Measurements from ENCODE around the gene AZIN2.
A peak's percentile ranks its signal among the peaks of the same experiment; 100 is the strongest.
"Not testable (repeated sequence)": the region's sequence is repeated elsewhere in the genome, so short reads cannot be mapped to it uniquely, and the experiment has no call there.

The AZIN2 gene

DNA sequence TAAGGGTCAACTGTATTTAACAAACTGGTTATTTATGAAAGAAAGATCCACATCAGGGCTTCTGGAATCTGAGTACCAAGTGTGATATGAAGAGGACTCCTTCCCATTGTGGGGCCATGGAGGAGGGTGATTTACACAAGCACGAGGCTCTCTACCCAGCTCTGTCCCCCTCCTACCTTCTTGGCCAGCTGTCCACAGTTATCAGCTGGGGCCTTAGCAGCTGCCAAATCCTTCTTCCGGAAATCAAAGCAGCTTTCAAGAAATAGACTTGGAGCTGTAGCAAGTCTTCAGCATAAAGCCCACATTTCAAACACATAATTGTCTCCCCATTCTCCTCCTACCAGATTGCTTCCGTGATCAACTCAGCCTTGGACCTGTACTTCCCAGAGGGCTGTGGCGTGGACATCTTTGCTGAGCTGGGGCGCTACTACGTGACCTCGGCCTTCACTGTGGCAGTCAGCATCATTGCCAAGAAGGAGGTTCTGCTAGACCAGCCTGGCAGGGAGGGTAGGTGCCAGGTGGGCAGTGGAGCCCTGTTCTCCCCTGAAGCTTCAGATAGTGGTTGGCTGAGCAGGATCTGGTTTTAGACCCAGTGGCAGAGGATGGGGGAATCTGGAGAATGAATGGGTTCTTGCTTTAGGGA, 15.5 kb downstream of the AZIN2 start:
- DNase-seq = no peak

GRCh38 chr1:33097137-33097611, 16.2 kb downstream of the AZIN2 start:
- no peak for DNase-seq

DNA sequence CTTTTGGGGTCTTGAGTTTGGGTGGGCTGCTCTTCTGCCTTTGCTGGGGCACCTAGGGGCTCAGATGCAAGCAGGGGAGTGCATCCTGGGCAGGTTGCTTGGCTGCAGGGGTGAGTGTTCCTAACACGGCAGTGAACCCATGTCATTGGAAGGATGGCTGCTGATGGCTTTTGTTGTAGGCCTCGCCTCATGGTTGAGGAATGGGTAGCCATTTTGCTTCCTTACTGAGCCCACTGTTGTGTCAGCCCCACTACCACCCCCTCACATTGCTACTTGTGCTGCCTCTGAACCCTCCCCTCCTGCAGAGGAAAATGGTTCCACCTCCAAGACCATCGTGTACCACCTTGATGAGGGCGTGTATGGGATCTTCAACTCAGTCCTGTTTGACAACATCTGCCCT, 16.8 kb downstream of the AZIN2 start:
- DNase-seq = no peak

DNA sequence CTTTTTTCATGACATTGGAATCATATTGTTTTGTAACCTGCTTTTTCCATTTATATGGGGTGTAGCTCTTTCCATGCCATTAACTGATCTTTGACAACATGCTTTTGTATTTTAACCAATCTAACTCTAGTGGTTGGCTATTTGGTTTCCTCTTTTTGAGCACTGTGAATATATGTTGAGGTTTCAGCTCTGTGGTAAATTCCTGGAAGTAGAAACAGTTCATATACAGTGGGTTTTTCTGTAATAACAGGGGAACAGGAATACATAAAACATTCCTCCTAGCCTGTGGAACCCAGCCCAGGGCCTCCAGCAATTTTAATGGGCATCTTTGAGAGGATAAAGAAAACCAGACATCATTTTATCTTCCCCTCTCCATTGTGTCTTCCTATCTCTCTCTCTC, 17.4 kb downstream of the AZIN2 start:
- no peak for DNase-seq

DNA sequence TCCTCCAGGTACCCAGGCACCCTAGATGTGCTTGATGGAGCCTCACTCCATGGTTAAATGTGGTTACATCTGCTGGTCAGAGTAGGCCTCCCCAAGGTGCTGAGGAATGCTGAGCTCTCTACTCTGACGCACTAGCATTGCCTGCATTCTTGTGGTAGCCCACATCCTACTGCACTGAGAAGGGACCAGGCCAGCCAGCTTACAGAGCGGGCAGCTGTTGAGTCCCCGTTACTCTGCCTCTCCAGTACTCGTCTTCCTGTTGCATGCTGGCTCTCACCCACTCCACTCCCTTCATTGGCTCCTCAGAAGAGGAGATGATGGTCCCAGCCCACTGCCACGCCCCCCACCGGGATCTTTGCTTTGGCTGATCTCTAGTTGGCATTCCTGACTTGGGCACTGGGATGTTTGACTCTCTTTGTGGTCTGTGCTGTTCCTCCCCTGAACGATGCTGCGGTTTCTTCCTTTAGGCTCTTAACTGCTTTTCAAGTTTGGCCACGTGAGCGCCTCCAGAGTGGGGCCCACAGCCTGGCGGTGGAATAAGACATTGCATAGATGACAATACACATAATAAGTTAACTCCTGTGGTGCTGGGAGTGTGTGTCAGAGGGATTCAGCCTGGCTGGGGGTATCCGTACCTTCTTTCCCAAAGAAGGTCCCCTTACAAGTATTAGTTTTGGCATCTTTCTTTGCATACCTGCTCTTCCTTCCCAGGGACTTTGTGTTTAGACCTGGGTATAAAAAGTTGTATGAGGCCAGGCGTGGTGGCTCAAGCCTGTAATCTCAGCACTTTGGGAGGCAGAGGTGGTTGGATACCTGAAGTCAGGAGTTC, 18.6 kb downstream of the AZIN2 start:
- DNase-seq = no peak

DNA sequence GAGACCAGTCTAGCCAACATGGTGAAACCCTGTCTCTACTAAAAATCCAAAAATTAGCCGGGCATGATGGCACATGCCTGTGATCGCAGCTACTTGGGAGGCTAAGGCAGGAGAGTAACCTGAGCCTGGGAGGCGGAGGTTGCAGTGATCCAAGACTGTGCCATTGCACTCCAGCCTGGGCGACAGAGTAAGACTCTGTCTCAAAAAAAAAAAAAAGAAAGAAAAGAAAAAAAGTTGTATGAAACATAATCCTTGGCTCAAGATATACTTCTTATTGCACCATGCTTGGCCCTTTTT, 19.1 kb downstream of the AZIN2 start:
- DNase-seq = not testable (repeated sequence)

- no peak for DNase-seq
These were observed 29.5 kb downstream of the AZIN2 start for GRCh38 chr1:33110477-33110876.

DNA sequence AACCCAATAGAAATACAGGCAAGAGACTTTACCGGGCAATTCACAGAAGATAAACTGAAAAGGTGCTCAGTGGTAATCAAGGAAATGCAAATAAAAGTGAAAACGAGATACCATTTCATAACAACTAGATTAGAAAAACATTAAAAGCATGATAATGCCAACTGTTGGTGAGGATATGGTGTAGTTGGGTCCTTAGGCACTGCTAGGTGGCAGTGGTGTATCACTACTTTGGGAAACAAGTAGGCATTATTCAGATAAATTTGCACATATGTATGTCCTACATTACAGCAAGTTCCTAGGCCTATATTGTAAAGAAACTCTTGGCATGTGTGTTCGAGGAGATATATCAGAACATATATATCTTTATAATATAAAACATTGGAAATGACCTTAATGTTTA, 31.0 kb downstream of the AZIN2 start:
- no peak for DNase-seq

DNA sequence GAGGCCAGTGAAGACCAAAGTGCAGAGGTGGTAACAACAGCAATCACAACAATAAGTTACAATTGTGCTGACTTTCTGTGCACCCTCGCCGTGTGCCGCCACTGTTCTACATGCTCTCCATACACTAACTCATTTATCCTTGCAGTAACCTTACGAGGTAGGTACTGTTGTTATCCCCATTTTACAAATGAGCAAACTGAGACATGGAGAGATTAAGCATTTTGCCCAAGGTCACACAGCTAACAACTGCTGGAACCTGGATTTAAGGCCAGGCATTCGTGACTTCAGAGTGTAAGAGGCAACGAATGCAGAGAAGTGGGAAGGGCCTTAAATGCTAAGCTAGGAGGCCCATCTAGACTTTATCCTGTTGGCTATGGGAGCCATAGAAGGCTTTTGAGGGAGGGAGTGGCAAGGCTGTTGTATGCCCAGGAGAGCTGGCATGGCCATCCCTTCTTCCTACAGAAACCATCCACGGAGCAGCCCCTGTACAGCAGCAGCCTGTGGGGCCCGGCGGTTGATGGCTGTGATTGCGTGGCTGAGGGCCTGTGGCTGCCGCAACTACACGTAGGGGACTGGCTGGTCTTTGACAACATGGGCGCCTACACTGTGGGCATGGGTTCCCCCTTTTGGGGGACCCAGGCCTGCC, 36.6 kb downstream of the AZIN2 start:
- DNase-seq = no peak

GRCh38 chr1:33118274-33118673, 37.3 kb downstream of the AZIN2 start:
- no peak for DNase-seq

- DNase-seq = no peak
These were observed 38.1 kb downstream of the AZIN2 start for GRCh38 chr1:33119050-33119449.

DNA sequence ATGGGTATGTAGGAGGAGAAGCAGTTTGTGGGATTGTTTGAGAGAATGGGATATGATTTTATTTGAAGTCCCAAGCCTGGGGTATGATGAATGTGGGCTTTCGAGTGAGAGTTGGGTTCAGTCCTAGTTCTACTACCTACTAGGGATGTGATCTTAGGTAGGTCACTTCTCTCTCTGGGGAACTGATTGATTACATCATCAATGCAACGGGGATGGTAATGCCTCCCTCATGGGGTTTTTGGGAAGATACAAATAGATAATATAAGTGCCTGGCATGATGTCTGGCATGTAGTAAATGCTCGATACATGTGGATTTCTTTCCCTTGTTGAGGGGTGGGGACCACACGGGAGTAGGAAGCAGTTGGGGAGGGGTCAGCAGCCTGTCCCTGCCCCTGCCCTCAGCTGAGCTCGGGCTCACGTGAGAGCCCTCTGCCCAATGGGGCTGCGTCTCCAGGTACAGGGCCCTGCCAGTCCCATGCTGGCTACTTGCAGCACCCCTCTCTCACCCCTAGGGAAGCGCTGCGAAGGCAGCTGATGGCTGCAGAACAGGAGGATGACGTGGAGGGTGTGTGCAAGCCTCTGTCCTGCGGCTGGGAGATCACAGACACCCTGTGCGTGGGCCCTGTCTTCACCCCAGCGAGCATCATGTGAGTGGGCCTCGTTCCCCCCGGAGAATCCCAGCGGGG, 38.7 kb downstream of the AZIN2 start:
- DNase-seq = no peak

DNA sequence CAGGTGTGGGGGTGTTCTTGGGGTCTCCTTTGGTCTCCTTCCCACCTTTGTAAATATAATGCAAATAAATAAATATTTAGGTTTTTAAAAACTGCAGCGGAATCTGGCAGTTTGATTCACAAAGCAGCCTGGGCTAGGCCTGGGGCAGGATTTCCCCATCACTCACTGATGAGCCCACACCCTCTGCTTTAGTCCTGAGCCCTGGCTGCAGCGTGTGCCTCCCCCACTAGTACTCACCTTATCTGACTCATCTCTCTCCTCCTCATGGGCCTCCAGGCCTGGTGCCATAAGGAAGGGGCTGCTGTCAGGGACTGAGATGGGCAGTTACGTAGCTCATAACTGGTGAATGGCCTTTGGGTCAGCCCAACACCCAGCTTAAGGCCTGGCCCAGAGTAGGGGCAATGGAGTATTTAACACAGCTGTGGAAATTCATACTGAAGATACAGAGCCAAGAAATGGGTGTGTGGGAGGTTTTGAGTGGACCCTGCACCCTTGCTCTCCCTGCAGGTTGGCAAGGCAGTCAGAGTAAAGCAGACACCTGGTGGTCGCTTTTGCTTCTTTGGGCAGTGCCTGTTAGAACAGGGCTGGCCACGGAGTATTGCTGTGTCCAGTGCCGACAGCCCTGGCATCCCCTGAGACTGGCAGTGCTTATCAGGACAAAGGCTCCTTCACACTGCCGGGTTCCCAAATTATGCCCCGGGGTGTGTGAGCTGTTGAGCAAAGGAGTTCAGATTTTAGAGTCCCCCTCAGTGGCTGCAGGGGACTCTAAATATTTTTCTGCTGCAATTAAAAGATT, 39.7 kb downstream of the AZIN2 start:
- DNase-seq = no peak

DNA sequence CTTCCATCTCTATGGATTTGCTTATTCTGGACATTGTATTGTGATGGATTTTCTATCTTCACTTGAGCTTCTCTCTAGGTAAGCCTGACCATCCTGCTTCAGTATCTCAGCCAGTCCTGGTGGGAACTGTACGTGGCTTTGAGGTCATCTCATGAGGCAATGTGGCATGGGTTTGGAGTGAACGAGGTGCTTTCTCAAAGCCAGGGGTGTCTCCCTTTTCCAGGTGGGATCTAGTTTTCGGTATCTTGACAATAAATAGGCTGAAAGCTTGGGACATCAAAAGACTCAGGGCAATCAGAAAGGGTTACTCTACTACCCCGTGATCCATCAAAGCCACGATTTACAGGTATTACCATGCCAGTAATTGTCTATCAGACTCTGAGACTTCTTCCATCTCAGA, 40.8 kb downstream of the AZIN2 start:
- no peak for DNase-seq

DNA sequence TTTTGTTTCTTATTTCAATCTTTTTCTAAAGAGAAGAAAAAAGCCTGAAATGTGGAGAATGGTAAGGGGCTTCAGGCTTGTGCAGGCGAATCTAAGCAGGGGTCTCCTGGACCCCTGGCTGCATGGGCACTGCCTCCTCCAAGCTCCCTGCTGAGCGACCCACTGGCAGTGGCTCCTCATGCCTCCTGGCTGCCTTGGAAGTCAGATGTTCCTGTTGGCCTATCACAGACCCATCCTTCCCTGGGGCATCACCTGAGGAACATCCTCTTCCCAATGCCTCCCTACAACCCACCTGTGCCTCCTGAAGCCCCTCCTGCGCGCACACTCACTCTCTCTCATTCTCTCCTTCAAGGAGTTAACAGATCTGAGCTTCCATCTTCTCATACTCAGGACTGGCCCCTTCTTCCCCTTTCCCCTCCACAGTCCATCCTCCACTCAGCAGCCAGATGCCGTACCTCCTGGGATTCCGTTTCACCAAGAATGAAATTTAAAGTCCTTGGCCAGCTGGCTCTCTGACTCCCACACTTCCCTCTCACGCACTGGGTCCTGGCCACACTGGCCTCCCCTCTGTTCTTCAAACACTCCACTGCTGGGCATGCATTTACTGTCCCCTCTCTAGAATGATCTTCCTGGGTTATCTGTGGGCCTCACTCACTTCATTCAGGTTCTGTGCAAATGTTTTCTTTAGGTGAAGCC, 41.7 kb downstream of the AZIN2 start:
- no peak for DNase-seq

- DNase-seq = no peak
These were observed 42.3 kb downstream of the AZIN2 start for GRCh38 chr1:33123266-33123665.

DNA sequence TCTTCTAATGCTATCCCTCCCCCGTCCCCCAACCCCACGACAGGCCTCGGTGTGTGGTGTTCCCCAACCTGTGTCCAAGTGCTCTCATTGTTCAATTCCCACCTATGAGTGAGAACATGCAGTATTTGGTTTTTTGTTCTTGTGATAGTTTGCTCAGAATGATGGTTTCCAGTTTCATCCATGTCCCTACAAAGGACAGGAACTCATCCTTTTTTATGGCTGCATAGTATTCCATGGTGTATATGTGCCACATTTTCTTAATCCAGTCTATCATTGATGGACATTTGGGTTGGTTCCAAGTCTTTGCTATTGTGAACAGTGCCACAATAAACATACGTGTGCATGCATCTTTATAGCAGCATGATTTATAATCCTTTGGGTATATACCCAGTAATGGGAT, 43.7 kb downstream of the AZIN2 start:
- not testable (repeated sequence) for DNase-seq

DNA sequence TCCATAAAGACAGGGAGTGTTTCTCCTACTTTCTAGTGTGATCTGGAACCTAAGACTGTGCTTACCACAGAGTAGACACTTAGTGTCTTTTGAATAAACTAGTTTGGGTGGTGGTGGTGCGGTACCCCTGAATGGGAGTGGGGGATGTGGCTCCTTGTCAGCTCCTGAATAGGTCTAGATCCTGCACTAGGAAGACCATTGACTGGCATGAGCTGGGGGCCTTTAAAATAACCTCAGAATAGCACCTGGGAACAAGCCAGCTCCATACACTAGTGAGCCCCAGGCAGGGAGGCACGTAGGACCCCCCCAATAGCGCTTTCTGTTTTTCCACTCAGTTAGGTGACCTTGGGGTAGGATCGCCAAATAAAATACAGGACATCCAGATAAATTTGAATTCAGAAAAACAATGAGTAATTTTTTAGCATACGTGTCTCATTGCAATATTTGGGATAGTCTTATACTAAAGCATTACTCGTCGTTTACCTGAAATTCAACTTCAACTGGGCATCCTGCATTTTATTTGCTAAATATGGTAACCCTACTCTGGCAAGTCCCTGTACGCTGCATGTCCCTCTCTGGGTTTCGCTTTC, 45.6 kb downstream of the AZIN2 start:
- DNase-seq = no peak

DNA sequence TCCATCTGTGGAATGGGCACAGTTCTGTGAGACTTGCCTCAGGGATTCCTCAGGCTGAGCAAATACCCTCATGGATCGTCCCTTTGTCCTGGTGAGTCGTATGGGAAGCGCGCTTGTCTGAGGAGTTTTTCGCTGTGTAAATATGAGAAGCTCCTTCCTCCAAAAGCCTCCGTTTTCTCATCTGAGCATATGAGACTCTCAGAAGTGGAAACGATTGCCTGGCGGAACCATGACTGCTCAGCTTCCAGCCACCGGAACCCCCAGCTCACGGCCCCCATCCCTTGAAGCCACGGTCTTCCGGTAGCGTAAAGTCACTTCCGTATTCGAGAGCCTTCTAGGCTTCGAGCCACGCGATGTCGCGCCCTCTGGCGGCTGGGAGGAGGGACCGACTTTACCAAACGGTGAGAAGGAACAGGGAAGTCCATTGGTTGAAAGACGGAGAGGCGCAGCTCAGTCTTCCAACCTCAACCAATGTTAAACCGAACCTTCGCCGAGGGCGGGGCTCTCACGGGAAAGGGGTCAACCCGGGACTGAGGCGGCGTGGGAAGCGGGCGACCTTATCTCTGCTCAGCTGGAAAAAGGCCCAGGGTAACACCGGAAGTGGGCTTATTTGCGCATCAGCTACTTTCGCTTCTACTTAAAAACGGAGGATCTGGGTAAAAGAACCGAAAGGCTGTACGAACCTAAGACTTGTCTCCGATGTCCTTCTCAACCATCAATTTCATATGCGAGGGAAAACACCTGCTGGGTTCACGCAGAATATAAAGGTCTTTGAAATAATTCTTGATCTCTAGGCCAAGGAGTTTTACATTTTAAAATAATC, 46.3 kb downstream of the AZIN2 start:
- peak; percentile 99 for DNase-seq

- DNase-seq = no peak
These were observed 47.8 kb downstream of the AZIN2 start for GRCh38 chr1:33128781-33129180.

GRCh38 chr1:33130297-33130696, 49.3 kb downstream of the AZIN2 start:
- DNase-seq = no peak
